Purkinje cell (primary cell): Measurements from ENCODE around the gene CSF1R. TPM values are rescaled to one million over a fixed set of nuclear protein-coding genes. Genes with fewer than 3 reads are reported as not detected.

ENCODE experiments used
- polyA plus RNA-seq: library from polyadenylated mRNA; unstranded; fragments of >200 nt; fragmentation: Nextera tagmentation; gene quantifications from 2 replicates; pipeline ENCODE4 v1.2.1, GENCODE V29; 2014

Gene CSF1R
- polyA plus RNA-seq, result 0.25 and 0.27 TPM in 2 replicates

GRCh38 chr5:150085950-150086715 lies at the start of gene CSF1R:
Gene CSF1R, minus strand, starts transcription at chr5:150086554. Its CDS starts 127 bp downstream, at chr5:150086427.

Other genes starting within 250 kb of the CSF1R start
- not detected in 2 replicates for gene PDE6A, start 141.8 kb downstream of the CSF1R start, polyA plus RNA-seq
- gene SLC26A2, start 125.8 kb downstream of the CSF1R start, polyA plus RNA-seq, result 1.0 and 1.5 TPM in 2 replicates
- 1.9 and 2.6 TPM in 2 replicates for gene TIGD6, start 85.9 kb downstream of the CSF1R start, polyA plus RNA-seq
- gene HMGXB3, start 85.8 kb downstream of the CSF1R start, polyA plus RNA-seq, result 1.4 and 2.5 TPM in 2 replicates
- 1.7 and 2.1 TPM in 2 replicates for gene PDGFRB, start 69.3 kb upstream of the CSF1R start, polyA plus RNA-seq
- not detected in 2 replicates for gene CDX1, start 80.2 kb upstream of the CSF1R start, polyA plus RNA-seq
- 0.65 TPM in 1 of 2 replicates, not detected in the other for gene SLC6A7, start 103.5 kb upstream of the CSF1R start, polyA plus RNA-seq
- 6.8 and 39.5 TPM in 2 replicates for gene CAMK2A, start 203.2 kb upstream of the CSF1R start, polyA plus RNA-seq
- gene ARSI, start 216.4 kb upstream of the CSF1R start, polyA plus RNA-seq, result not detected in 2 replicates